ENCODE results near the gene RNGTT.

RNGTT gene

GRCh38 chr6:88577461-88577860 lies 386.0 kb downstream of the RNGTT start:
- DNase-seq: no peak

GRCh38 chr6:88575536-88575935 lies 387.9 kb downstream of the RNGTT start:
- DNase-seq: no peak

GRCh38 chr6:88574651-88575050 lies 388.8 kb downstream of the RNGTT start:
- DNase-seq: no peak

GRCh38 chr6:88574031-88574430 lies 389.4 kb downstream of the RNGTT start:
- no peak for DNase-seq

- DNase-seq: no peak
These were observed 389.9 kb downstream of the RNGTT start for GRCh38 chr6:88573561-88573960.

GRCh38 chr6:88572449-88573139 lies 390.8 kb downstream of the RNGTT start:
- no peak for DNase-seq

- no peak for DNase-seq
These were observed 393.5 kb downstream of the RNGTT start for GRCh38 chr6:88569959-88570358.

GRCh38 chr6:88567696-88568095 lies 395.7 kb downstream of the RNGTT start:
- no peak for DNase-seq

GRCh38 chr6:88566746-88567534 lies 396.5 kb downstream of the RNGTT start:
- DNase-seq: no peak

GRCh38 chr6:88565836-88566235 lies 397.6 kb downstream of the RNGTT start:
- no peak for DNase-seq

GRCh38 chr6:88565409-88565811 lies 398.0 kb downstream of the RNGTT start:
- no peak for DNase-seq

- DNase-seq: no peak
These were observed 400.2 kb downstream of the RNGTT start for GRCh38 chr6:88563277-88563625.

GRCh38 chr6:88562353-88563276 lies 400.8 kb downstream of the RNGTT start:
- DNase-seq: no peak

- no peak for DNase-seq
These were observed 401.5 kb downstream of the RNGTT start for GRCh38 chr6:88561954-88562315.

GRCh38 chr6:88561034-88561953 lies 402.1 kb downstream of the RNGTT start:
- DNase-seq: peak; percentile 8
